Thoracic aorta (tissue), 2 donors: Measurements from ENCODE around the gene MFSD6L. TPM values are rescaled to one million over a fixed set of nuclear protein-coding genes. Genes with fewer than 3 reads are reported as not detected.
A peak's percentile ranks its signal among the peaks of the same experiment; 100 is the strongest.

Experiments
- ATAC-seq: fragments of 150-250 bp; one replicate; pipeline ENCODE4 v1.8.0; 2017; ENCODE audit warnings: low read depth; ENCODE audit not compliant: insufficient number of reproducible peaks, low FRiP score
- DNase-seq: peaks from one replicate; pipeline ENCODE4 v3.0.0-alpha.2; 2020; ENCODE audit warnings: low spot score
- H3K27ac ChIP-seq, 2 donors: fragments of 200-600 bp; sonication (generic); 1 replicate in 1 of 2; 2 replicates in 1 of 2; pipeline ENCODE4 v1.5.1; 2016; ENCODE audit warnings: mild to moderate bottlenecking in 2 of 2, moderate library complexity in 2 of 2
- H3K27me3 ChIP-seq: fragments of 200-600 bp; sonication (generic); replicated peaks from 2 replicates; pipeline ENCODE4 v1.6.0; 2016; ENCODE audit warnings: mild to moderate bottlenecking; ENCODE audit not compliant: insufficient read depth
- H3K36me3 ChIP-seq: fragments of 200-600 bp; sonication (generic); one replicate; pipeline ENCODE4 v1.5.1; 2016
- H3K4me1 ChIP-seq, 2 donors: fragments of 200-600 bp; sonication (generic); 1 replicate in 1 of 2; 2 replicates in 1 of 2; pipeline versions ENCODE4 v1.5.1 to v1.6.0; 2016; ENCODE audit warnings: low read depth in 2 of 2, mild to moderate bottlenecking in 1 of 2; ENCODE audit not compliant: control insufficient read depth in 1 of 2
- H3K4me3 ChIP-seq: fragments of 200-600 bp; sonication (generic); 2 replicates; pipeline ENCODE4 v1.5.1; 2016; ENCODE audit warnings: mild to moderate bottlenecking
- H3K9me3 ChIP-seq: fragments of 200-600 bp; sonication (generic); 2 replicates; pipeline ENCODE4 v1.5.1; 2016
- total RNA-seq, 2 donors: library from RNA; depleted of rRNA; stranded (reverse); fragments of >200 nt; gene quantifications; one replicate each; pipeline versions ENCODE4 v1.1.0 to v1.2.3, GENCODE V29; 2016
- TF ChIP-seq, protein P1 (sequence below): fragments of 200-600 bp; sonication (generic); IDR thresholded peaks from one replicate; pipeline ENCODE4 v1.5.1; 2019; ENCODE audit warnings: antibody characterized with exemption

The MFSD6L gene
- total RNA-seq, 2 donors from 2014 or later = 0.27 TPM; not detected in 1

DNA sequence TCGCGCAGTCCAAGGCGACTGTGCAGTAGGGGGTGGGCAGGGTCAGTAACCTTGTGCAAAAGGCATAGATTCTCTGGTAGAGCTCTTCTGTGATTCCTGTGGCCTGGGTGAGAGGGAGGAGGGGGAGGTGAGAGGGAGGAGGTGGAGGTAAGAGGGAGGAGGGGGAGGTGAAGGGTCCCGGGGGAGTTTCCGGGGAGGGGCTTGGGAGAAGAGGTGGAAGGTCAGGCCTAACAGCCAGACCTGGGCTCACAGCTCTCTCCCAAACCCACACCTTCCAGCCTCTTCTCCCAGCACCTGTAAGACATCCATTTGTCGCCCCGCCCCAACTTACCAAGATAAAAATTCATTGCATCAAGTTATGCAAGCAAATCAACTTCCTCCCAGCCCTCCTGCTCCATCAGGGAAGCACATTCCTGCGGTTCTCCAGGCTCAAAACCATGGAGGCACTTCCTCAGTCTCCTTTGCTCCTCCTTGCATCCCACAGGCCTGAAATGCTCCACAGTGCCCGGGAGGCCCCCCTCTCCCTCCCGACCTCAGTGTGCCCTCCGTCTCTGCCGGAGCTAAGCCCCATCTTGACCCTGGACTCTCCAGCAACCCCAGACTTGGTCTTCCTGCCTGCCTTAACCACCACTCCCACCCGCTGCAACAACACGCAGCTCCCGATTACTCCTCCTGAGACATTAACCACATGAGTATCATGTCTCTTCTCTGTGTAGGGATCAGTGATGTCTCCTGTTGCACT lies 37.8 kb upstream of the MFSD6L start:
- H3K4me3 ChIP-seq = no peak overlapping the region
- H3K36me3 ChIP-seq = no peaks in the 10 kb centered on the region
- H3K4me1 ChIP-seq = no peaks in the 10 kb centered on the region
- no peaks in the 10 kb centered on the region for H3K9me3 ChIP-seq
- no peak for DNase-seq
- H3K27me3 ChIP-seq = no peaks in the 10 kb centered on the region
- TF ChIP-seq, protein P1, sequence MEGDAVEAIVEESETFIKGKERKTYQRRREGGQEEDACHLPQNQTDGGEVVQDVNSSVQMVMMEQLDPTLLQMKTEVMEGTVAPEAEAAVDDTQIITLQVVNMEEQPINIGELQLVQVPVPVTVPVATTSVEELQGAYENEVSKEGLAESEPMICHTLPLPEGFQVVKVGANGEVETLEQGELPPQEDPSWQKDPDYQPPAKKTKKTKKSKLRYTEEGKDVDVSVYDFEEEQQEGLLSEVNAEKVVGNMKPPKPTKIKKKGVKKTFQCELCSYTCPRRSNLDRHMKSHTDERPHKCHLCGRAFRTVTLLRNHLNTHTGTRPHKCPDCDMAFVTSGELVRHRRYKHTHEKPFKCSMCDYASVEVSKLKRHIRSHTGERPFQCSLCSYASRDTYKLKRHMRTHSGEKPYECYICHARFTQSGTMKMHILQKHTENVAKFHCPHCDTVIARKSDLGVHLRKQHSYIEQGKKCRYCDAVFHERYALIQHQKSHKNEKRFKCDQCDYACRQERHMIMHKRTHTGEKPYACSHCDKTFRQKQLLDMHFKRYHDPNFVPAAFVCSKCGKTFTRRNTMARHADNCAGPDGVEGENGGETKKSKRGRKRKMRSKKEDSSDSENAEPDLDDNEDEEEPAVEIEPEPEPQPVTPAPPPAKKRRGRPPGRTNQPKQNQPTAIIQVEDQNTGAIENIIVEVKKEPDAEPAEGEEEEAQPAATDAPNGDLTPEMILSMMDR = no peak
- ATAC-seq = no peak
- no peak overlapping the region for H3K27ac ChIP-seq

DNA sequence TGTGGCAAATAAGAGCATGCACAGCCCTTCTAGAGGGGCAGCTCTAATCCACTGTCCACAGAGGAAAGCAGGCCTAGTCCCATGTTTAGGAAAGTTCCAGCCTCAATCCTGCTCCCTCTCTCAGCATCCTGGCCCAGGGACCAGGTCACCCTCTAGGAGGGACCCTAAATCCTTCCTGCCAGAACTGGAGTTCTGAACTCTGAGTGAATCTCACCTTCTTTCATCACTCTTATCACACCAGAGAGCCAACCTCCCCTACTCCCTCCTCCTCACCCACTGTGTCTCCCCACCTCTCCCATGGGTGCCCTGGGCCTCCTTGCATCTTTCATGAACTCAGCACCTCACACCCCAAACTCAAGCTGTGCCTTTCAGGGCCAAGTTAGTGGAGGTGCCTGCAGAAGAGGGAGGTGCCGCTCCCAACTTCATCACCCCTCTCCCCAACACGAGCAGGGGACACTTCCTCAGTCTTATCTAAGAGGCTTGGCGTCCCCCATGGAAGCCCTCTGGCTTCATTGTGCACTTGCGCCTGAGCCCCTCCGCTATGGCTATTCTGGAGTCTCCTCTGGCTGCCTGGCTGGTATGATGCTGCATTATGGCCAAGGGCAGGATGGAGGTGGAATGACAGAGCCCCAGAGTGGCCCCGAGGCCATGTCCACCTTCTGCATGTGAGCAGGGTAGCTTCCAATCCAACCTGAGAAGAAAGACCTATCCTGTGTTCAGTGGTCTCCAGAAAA lies 36.6 kb upstream of the MFSD6L start:
- Histone ChIP-seq H3K27ac (no peak overlapping the region), H3K9me3 (no peaks in the 10 kb centered on the region), H3K27me3 (no peaks in the 10 kb centered on the region), H3K4me1 (no peaks in the 10 kb centered on the region), H3K36me3 (no peaks in the 10 kb centered on the region), H3K4me3 (no peak overlapping the region)
- no peak for DNase-seq
- TF ChIP-seq, protein P1 = no peak
- ATAC-seq = no peak

DNA sequence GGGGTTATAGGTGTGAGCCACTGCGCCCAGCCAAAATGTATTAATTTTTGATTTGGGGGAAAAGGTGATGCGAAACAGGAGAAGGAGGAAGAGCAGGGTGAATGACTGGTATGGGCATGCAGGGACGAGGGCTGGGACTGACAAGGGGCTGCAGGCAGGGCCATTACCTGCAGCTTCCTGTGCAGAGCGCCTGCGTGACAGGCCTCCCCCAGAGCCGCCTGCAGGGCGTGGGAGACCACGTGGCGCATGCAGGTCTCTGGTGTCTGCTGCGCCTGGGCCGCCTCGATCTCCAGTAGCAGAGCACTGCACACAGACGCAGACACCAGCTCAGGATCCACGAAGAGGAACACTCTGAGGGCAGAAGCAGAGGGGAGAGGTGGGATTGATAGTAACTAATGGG lies 35.9 kb upstream of the MFSD6L start:
- H3K36me3 ChIP-seq = no peaks in the 10 kb centered on the region
- TF ChIP-seq, protein P1 = no peak
- ATAC-seq (no peak), DNase-seq (no peak)
- H3K27me3 ChIP-seq = no peaks in the 10 kb centered on the region
- no peaks in the 10 kb centered on the region for H3K4me1 ChIP-seq
- no peak overlapping the region for H3K4me3 ChIP-seq
- H3K9me3 ChIP-seq = no peaks in the 10 kb centered on the region
- no peak overlapping the region for H3K27ac ChIP-seq

DNA sequence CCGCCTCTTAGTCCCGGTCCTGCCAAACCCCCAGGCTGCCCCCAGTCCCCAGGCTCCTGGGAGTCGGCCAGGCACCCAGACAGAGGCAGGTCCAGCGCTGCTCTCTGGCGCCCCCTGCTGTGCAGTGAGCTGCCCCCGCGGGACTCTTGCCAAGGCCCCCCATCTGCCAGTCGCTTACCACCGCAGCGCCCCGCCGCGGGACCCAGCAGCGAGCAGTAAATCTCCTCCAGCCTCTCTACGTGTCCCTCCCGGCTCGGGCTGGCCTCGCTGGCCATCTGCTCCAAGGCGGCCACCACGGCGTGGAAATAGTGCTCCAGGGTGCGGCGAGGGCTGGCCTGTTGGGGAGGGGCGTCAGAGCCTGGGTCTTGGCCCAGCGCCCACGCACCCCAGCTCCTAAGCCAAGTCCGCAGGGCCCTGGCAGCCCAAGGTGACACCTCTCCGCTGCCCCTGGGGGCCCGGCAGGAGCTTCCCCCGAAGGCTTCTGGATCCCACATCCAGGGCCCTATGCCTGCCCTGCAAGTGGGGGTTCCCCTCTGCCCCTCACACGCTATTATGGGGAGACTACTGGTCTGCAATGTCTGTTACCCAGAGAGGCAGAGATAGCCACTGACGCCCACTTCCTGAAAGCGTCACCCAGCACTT lies 33.7 kb upstream of the MFSD6L start:
- DNase-seq (no peak), ATAC-seq (no peak)
- Histone ChIP-seq H3K36me3 (no peaks in the 10 kb centered on the region), H3K4me1 (no peaks in the 10 kb centered on the region), H3K4me3 (no peak overlapping the region), H3K27ac (no peak overlapping the region), H3K9me3 (no peaks in the 10 kb centered on the region), H3K27me3 (no peaks in the 10 kb centered on the region)
- TF ChIP-seq, protein P1 = peak; percentile 15

DNA sequence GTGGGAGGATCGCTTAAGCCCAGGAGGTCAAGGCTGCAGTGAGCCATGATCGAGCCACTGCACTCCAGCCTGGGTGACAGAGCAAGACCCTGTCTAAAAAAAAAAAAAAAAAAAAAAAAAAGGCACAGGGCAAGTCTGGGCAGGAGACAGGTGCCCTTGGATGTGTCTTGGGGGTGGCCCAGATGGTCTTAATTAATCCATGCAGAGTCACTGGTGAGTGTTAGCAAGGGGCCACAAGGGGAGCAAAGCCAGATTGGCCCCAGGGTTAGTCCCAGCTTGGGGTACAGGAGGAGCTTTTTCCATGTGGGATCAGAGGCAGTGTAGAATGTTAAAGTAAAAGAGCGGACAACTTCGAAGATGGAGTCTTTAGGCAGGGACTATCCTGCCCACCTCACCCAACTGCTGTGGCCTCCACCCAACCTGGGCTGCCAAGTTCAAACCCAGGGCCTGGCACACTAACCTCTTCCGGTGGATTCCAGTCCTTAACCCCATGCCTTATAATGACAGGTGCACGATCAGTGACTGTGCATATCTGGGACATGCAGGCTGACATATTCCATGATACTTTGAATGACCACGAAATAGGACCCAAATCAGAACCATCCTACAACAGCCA lies 32.2 kb upstream of the MFSD6L start:
- DNase-seq = no peak
- Histone ChIP-seq H3K4me3 (no peak overlapping the region), H3K27me3 (no peaks in the 10 kb centered on the region), H3K27ac (no peak overlapping the region), H3K9me3 (no peaks in the 10 kb centered on the region), H3K4me1 (no peaks in the 10 kb centered on the region), H3K36me3 (no peaks in the 10 kb centered on the region)
- TF ChIP-seq, protein P1 = no peak
- ATAC-seq = no peak
